HFFc6 (cell line): ENCODE data around the gene ACOT4. TPM values are rescaled to one million over a fixed set of nuclear protein-coding genes. Genes with fewer than 3 reads are reported as not detected.
"Not testable (repeated sequence)": the region's sequence is repeated elsewhere in the genome, so short reads cannot be mapped to it uniquely, and the experiment has no call there.

Experiments used
- DNase-seq: peaks from one replicate; pipeline ENCODE4 v3.0.0-alpha.2; 2018
- H3K27ac Mint-ChIP-seq: 2 replicates; pipeline ENCODE4 v1.8.0; 2020; ENCODE audit warnings: mild to moderate bottlenecking, mixed read lengths
- H3K27me3 Mint-ChIP-seq: 2 replicates; pipeline ENCODE4 v1.8.0; 2021; ENCODE audit warnings: mild to moderate bottlenecking, moderate library complexity, mixed read lengths; ENCODE audit not compliant: insufficient read depth
- H3K36me3 Mint-ChIP-seq: 2 replicates; pipeline ENCODE4 v1.8.0; 2021; ENCODE audit warnings: low read depth, mixed read lengths
- H3K4me1 Mint-ChIP-seq: 2 replicates; pipeline ENCODE4 v1.8.0; 2020; ENCODE audit warnings: low read depth, mixed read lengths
- H3K4me3 Mint-ChIP-seq: 2 replicates; pipeline ENCODE4 v1.8.0; 2020; ENCODE audit warnings: mild to moderate bottlenecking, moderate library complexity, mixed read lengths
- H3K9me3 Mint-ChIP-seq: 2 replicates; pipeline ENCODE4 v1.8.0; 2020; ENCODE audit warnings: mild to moderate bottlenecking, mixed read lengths
- CTCF ChIP-seq: fragments of 200-600 bp; sonication (generic); IDR thresholded peaks from 2 replicates; pipeline ENCODE4 v1.5.0; 2021; ENCODE audit warnings: antibody characterized with exemption, mild to moderate bottlenecking
- total RNA-seq, 6 experiments: library from RNA; stranded (reverse); fragmentation: NEBNext Ultra II Directional; extraction: Animal tissue kit (Norgen Biotek cat#: 25700); gene quantifications; 2 replicates in 1 of 6; 3 replicates in 5 of 6; pipeline ENCODE4 v1.2.3, GENCODE V29; 2021

Gene ACOT4
- total RNA-seq, 6 experiments from 2014 or later = not detected

- H3K4me1 Mint-ChIP-seq = peaks cover 6% of the 10 kb centered on the region
- TF ChIP-seq CTCF = peak; percentile 97
Measured at GRCh38 chr14:73633116-73634010, 41.7 kb downstream of the ACOT4 start.

DNA sequence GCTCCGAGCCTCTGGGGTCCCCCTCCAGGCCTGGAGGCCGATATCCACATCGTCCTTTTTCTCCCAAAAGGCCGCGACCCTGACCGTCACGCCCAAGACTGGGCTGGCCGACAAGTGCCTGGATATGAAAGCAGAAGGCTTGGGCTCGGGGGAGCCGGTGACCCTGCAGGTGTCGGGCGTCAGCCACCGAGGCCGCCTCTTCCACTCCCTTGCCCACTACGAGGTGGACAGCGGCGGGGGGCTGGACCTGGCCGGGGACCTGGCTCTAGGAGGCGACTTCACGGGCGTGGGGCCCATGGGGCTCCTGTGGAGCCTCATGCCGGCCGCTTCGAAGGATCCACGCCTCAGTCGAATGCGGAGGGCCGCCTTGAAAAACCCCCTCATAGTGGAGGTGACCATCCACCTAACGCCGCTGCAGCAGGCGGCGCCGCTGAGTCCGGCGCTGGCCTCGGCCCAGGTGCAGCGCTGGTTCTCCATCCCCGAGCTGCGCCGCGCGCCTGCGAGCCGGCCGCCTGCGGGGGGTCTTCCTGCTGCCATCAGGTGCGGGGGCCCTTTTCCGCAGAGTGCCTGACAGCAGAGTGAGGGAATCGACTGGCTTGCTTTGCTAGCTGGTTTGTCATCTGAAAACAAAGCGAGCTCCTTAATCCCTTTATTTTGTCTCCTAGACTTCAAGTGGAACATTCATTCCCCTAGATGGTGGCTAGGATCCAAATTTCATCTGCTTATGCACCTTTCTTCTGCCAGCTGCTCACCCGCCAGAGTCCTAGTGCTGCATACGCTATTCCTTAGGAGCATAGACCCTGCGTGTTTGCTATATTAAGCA, 42.5 kb downstream of the ACOT4 start:
- Mint-ChIP-seq H3K27ac (no peak overlapping the region), H3K9me3 (no peaks in the 10 kb centered on the region), H3K27me3 (peaks cover 5% of the 10 kb centered on the region; the same call in 1 of the 2 replicates), H3K4me3 (peak overlapping the region; percentile 69), H3K4me1 (peaks cover 15% of the 10 kb centered on the region), H3K36me3 (no peaks in the 10 kb centered on the region)
- no peak for DNase-seq
- no peak for TF ChIP-seq CTCF

More at GRCh38 chr14:73633116-73634010, 41.7 kb downstream of the ACOT4 start:
- DNase-seq = peak; percentile 54
- no peaks in the 10 kb centered on the region for H3K9me3 Mint-ChIP-seq
- peaks cover 5% of the 10 kb centered on the region; the same call in 1 of the 2 replicates for H3K27me3 Mint-ChIP-seq
- no peak overlapping the region for H3K27ac Mint-ChIP-seq
- H3K4me3 Mint-ChIP-seq = peak overlapping the region; percentile 69
- no peaks in the 10 kb centered on the region for H3K36me3 Mint-ChIP-seq

GRCh38 chr14:73636355-73636754, 44.7 kb downstream of the ACOT4 start:
- DNase-seq, H3K36me3 Mint-ChIP-seq, H3K9me3 Mint-ChIP-seq, H3K4me3 Mint-ChIP-seq, H3K27me3 Mint-ChIP-seq, H3K27ac Mint-ChIP-seq: not testable (repeated sequence)
- H3K4me1 Mint-ChIP-seq = peaks cover 29% of the 10 kb centered on the region

DNA sequence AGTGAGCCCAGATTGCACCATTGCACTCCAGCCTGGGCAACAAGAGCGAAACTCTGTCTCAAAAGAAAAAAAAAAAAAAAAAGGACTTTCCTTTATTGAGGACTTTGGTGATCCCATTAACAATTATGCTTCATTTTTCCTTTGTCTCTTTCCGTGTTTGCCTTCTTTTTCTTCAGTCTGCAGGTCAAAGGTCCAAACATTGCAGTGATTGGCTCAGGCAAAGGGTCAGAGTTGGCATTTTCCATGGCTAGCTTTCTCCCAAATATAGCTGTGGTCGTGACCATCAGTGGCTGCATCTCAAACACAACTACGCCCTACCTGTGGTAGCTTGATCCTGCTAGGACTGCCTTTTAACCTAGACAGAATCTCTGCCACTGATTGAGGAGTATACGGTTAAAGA, 46.2 kb downstream of the ACOT4 start:
- DNase-seq = no peak
- 0 out of 2 replicates have a peak, but pooled peaks cover 2% of the 10 kb centered on the region for H3K27me3 Mint-ChIP-seq
- no peaks in the 10 kb centered on the region for H3K36me3 Mint-ChIP-seq
- TF ChIP-seq CTCF = no peak
- peaks cover 29% of the 10 kb centered on the region for H3K4me1 Mint-ChIP-seq
- no peaks in the 10 kb centered on the region for H3K9me3 Mint-ChIP-seq
- H3K27ac Mint-ChIP-seq = no peak overlapping the region
- H3K4me3 Mint-ChIP-seq = no peak overlapping the region

DNA sequence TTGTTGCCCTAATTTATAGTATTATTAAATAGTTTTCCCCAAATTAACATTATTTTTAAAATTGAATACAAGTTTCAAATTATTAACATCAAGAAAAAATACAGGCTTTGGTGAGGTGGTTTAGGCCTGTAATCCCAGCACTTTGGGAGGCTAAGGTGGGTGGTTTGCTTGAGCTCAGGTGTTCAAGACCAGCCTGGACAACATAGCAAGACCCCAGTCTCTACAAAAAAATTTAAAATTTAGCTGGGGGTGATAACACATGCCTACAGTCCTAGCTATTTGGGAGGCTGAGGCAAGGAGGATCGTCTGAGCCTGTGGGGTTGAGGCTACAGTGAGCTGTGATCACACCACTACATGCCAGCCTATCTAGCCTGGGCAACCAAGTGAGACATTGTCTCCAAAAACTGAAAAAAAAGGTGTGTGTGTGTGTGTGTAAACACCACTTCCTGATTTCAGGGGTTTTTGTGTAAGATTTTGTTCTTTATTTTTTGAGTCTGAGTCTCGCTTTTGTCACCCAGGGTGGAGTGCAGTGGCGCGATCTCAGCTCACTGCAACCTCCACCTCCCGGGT, 49.2 kb downstream of the ACOT4 start:
- Mint-ChIP-seq H3K4me1 (peaks cover 44% of the 10 kb centered on the region), H3K36me3 (peaks cover 5% of the 10 kb centered on the region), H3K27me3 (no peaks in the 10 kb centered on the region; the same call in 1 of the 2 replicates), H3K9me3 (no peaks in the 10 kb centered on the region), H3K4me3 (no peak overlapping the region), H3K27ac (no peak overlapping the region)
- TF ChIP-seq CTCF = no peak
- no peak for DNase-seq
